Nephron progenitor cell (in vitro differentiated cells): ENCODE data around the gene GNG8.

Experiments used
- DNase-seq: peaks from one replicate; pipeline ENCODE4 v3.0.0; 2021
- H3K27ac Mint-ChIP-seq: 2 replicates; pipeline ENCODE4 v1.8.0; 2021; ENCODE audit warnings: mild to moderate bottlenecking, moderate library complexity, mixed read lengths
- H3K27me3 Mint-ChIP-seq: 2 replicates; pipeline ENCODE4 v1.8.0; 2021; ENCODE audit warnings: mild to moderate bottlenecking, low read depth, mixed read lengths; ENCODE audit not compliant: poor library complexity
- H3K36me3 Mint-ChIP-seq: 2 replicates; pipeline ENCODE4 v1.8.0; 2021; ENCODE audit warnings: low read depth, mixed read lengths
- H3K4me1 Mint-ChIP-seq: 2 replicates; pipeline ENCODE4 v1.8.0; 2021; ENCODE audit warnings: mixed read lengths
- H3K4me3 Mint-ChIP-seq: 2 replicates; pipeline ENCODE4 v1.8.0; 2021; ENCODE audit warnings: mild to moderate bottlenecking, moderate library complexity, mixed read lengths
- H3K9me3 Mint-ChIP-seq: 2 replicates; pipeline ENCODE4 v1.8.0; 2021; ENCODE audit warnings: mild to moderate bottlenecking, moderate library complexity, mixed read lengths
- TF ChIP-seq, protein P1 (sequence below): fragments of 200-600 bp; sonication (generic); IDR thresholded peaks from 2 replicates; pipeline ENCODE4 v1.5.0; 2021; ENCODE audit warnings: antibody characterized with exemption

Gene GNG8

DNA sequence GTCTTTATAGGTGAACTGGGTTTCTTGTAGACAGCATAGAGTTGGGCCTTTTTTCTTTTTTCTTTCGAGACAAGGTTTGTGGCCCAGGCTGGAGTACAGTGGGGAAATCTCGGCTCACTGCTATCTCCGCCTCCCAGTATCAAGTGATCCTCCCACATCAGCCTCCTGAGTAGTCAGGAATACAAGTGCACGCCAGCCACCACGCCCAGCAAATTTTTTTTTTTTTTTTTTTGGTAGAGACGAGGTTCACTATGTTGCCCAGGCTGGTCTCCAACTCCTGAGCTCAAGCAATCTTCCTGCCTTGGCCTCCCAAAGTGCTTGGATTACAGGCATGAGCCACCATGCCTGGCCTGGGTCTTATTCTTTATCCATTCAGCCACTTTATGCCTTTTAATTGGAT, 40.0 kb downstream of the GNG8 start:
- Mint-ChIP-seq H3K36me3 (peaks cover 13% of the 10 kb centered on the region), H3K9me3 (peaks cover 52% of the 10 kb centered on the region), H3K4me3 (no peak overlapping the region), H3K4me1 (peaks cover 5% of the 10 kb centered on the region), H3K27ac (no peak overlapping the region), H3K27me3 (peaks cover 16% of the 10 kb centered on the region)
- TF ChIP-seq, protein P1, sequence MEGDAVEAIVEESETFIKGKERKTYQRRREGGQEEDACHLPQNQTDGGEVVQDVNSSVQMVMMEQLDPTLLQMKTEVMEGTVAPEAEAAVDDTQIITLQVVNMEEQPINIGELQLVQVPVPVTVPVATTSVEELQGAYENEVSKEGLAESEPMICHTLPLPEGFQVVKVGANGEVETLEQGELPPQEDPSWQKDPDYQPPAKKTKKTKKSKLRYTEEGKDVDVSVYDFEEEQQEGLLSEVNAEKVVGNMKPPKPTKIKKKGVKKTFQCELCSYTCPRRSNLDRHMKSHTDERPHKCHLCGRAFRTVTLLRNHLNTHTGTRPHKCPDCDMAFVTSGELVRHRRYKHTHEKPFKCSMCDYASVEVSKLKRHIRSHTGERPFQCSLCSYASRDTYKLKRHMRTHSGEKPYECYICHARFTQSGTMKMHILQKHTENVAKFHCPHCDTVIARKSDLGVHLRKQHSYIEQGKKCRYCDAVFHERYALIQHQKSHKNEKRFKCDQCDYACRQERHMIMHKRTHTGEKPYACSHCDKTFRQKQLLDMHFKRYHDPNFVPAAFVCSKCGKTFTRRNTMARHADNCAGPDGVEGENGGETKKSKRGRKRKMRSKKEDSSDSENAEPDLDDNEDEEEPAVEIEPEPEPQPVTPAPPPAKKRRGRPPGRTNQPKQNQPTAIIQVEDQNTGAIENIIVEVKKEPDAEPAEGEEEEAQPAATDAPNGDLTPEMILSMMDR: no peak
- DNase-seq: no peak

DNA sequence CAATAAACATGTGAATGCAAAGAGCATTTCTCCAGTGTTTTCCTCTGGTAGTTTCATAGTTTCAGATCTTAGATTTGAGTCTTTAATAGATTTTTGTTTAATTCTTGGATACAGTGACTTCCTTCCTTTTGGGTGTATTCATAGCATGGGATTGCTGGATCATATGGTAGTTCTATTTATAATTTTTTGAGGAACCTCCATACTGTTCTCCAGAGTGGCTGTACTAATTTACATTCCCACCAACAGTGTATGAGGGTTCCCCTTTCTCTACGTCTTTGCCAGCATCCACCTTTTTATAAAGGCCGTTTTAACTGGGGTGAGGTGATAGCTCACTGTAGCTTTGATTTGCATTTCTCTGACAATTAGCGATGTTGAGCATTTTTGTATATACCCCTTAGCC, 44.1 kb downstream of the GNG8 start:
- Mint-ChIP-seq H3K27ac (no peak overlapping the region), H3K27me3 (peaks cover 25% of the 10 kb centered on the region), H3K4me1 (peaks cover 5% of the 10 kb centered on the region), H3K9me3 (peaks cover 17% of the 10 kb centered on the region), H3K4me3 (no peak overlapping the region), H3K36me3 (no peaks in the 10 kb centered on the region)
- TF ChIP-seq, protein P1: no peak
- no peak for DNase-seq

DNA sequence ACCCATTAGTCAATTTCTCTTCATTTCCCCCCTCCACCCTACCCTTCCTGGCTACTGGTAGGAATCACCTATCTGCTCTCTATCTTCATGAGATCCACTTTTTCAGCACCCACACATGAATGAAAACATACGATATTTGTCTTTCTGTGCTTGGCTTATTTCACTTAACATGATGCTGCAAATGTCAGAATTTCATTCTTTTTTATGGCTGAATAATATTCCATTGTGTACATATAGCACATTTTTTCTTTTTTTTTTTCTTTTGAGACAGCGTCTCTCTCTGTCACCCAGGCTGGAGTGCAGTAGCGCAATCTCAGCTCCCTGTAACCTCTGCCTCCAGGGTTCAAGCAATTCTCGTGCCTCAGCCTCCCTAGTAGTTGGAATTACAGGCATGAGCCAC, 44.7 kb downstream of the GNG8 start:
- H3K36me3 Mint-ChIP-seq: no peaks in the 10 kb centered on the region
- TF ChIP-seq, protein P1: no peak
- peaks cover 25% of the 10 kb centered on the region for H3K27me3 Mint-ChIP-seq
- peaks cover 12% of the 10 kb centered on the region for H3K9me3 Mint-ChIP-seq
- peaks cover 5% of the 10 kb centered on the region for H3K4me1 Mint-ChIP-seq
- no peak overlapping the region for H3K4me3 Mint-ChIP-seq
- no peak overlapping the region for H3K27ac Mint-ChIP-seq
- DNase-seq: no peak

DNA sequence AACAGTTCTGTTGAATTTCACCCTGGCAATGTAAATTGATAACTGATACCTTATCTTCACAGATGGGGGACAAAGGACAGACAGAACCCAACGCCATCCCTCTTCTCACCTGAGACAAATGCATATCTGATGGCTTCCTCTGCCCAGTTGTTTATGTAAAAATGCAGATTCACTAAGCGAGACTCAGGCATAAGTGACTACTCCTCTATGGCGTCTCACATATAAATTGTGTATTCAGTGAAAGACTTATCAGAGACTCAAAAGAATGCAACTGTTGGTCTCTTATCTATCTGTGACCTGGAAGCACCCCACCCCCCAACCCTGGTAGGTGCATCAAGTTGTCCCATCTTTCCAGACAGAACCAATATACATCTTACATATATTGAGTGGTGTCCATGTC, 48.1 kb downstream of the GNG8 start:
- TF ChIP-seq, protein P1: no peak
- no peak for DNase-seq
- peaks cover 8% of the 10 kb centered on the region for H3K9me3 Mint-ChIP-seq
- H3K4me1 Mint-ChIP-seq: no peaks in the 10 kb centered on the region
- H3K27ac Mint-ChIP-seq: no peak overlapping the region
- H3K27me3 Mint-ChIP-seq: peaks cover 25% of the 10 kb centered on the region
- no peak overlapping the region for H3K4me3 Mint-ChIP-seq
- no peaks in the 10 kb centered on the region for H3K36me3 Mint-ChIP-seq

DNA sequence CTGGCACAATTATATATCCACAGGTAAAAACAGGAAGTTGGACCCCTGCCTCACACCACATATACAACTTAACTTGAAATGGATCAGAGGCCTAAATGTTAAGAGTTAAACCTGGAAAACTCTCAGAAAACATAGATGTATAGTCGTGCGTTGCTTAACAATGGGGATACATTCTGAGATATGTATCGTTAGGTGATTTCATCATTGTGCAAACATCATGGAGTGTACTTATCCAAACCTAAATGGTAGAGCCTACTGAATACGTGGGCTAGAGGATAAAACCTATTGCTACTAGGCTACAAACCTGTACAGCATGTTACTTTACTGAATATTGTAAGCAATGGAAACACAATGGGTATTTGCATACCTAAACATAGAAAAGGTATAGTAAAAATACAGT, 49.7 kb downstream of the GNG8 start:
- DNase-seq: no peak
- H3K4me3 Mint-ChIP-seq: no peak overlapping the region
- H3K36me3 Mint-ChIP-seq: no peaks in the 10 kb centered on the region
- no peak overlapping the region for H3K27ac Mint-ChIP-seq
- peaks cover 35% of the 10 kb centered on the region for H3K27me3 Mint-ChIP-seq
- H3K9me3 Mint-ChIP-seq: peaks cover 7% of the 10 kb centered on the region
- TF ChIP-seq, protein P1: no peak
- H3K4me1 Mint-ChIP-seq: no peaks in the 10 kb centered on the region

DNA sequence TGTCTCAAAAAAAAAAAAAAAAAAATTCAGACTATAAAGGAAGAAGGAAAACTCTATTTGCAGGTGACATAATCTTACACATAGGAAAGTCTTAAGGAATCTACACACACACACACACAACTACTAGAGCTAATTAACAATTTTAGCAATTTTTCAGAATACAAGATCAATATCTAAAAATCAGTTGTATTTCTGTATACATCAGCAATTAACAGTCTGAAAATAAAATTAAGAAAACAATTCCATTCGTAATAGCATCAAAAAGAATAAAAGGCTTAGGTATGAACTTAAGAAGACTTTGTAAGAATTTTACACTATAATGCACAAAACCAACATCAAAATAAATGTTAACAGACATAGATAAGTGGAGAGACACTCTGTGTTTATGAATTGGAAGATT, 50.5 kb downstream of the GNG8 start:
- Mint-ChIP-seq H3K4me3 (no peak overlapping the region), H3K9me3 (peaks cover 7% of the 10 kb centered on the region), H3K4me1 (no peaks in the 10 kb centered on the region), H3K36me3 (no peaks in the 10 kb centered on the region), H3K27me3 (peaks cover 40% of the 10 kb centered on the region), H3K27ac (no peak overlapping the region)
- DNase-seq: no peak
- TF ChIP-seq, protein P1: no peak
